ENCODE measurements around the gene NXPE1.

Gene NXPE1

DNA sequence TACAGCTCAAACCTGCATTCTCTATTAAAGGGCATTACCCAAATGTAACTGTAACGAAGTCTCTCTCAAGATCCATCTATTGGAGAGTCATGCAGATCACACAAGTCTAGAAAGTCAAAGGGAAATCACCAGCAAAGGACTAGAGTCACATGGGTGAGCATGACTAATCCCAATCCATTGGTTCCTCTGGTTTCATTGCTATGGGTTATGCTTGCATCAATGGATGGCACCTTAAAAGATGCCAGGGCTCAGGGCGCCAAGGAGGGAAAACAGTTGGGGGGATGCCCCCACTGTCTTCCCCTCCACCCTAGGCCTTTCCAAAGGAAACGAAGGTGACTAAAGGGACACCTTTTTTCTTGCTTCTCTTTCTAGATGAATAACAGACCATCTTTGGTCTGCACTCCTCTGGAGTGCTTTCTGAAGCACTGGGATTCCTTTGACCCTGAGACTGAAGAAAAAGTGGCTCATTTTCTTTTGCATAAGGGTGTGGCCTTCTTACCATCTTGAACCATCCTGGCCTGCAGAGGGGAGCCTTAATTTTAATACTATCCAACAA is 27.8 kb upstream of the NXPE1 start:
- TF ChIP-seq, protein P1, sequence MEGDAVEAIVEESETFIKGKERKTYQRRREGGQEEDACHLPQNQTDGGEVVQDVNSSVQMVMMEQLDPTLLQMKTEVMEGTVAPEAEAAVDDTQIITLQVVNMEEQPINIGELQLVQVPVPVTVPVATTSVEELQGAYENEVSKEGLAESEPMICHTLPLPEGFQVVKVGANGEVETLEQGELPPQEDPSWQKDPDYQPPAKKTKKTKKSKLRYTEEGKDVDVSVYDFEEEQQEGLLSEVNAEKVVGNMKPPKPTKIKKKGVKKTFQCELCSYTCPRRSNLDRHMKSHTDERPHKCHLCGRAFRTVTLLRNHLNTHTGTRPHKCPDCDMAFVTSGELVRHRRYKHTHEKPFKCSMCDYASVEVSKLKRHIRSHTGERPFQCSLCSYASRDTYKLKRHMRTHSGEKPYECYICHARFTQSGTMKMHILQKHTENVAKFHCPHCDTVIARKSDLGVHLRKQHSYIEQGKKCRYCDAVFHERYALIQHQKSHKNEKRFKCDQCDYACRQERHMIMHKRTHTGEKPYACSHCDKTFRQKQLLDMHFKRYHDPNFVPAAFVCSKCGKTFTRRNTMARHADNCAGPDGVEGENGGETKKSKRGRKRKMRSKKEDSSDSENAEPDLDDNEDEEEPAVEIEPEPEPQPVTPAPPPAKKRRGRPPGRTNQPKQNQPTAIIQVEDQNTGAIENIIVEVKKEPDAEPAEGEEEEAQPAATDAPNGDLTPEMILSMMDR (conservative IDR thresholded peaks at IDR 0.05; ENCODE audit: control insufficient read depth, insufficient read depth, low read depth, low read length), result no peak
- H3K4me3 ChIP-seq (ENCODE audit: control insufficient read depth, low read depth, low read length), result no peak overlapping the region
- no peak for DNase-seq (ENCODE audit: low read depth)

DNA sequence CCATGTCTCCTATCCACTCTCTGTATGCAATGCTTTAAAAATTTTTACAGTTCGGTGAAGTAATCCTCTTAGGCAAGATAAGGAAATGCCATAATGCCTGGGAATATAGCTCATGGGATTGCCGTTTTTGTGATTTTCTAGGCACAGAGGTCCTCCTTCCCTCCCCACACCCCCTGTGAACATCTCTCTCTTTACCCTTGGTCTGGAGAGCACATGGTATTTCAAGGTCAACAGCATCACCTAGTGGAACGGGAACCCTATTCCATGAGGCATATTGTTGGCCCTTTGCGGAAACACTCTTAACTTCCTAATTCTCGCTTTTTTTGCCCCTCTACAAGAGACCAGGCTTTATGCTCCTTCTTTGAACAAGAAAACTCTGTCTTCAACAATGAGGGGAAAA is 27.1 kb upstream of the NXPE1 start:
- DNase-seq (ENCODE audit: low read depth), result peak; percentile 14
- H3K4me3 ChIP-seq (ENCODE audit: control insufficient read depth, low read depth, low read length), result no peak overlapping the region
- TF ChIP-seq, protein P1 (conservative IDR thresholded peaks at IDR 0.05; ENCODE audit: control insufficient read depth, insufficient read depth, low read depth, low read length), result peak; percentile 25

DNA sequence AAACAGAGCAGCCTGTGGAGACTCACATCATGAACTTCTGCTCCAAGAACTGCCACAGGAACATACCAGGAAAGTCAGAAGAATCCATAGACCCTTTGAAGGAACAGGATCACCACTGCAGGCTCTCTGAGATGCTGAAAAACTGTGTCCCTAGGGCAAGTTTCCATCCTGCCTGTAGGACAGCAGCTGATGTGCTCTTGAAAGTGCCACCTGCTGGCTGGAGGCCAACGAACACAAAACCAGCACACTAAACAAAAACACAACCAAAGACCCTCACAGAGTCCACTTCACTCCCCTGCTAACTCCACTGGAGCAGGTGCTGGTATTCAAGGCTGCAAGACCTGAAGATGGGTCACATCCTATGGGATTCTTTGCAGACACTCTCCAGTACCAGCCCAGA is 12.0 kb upstream of the NXPE1 start:
- TF ChIP-seq, protein P1 (conservative IDR thresholded peaks at IDR 0.05; ENCODE audit: control insufficient read depth, insufficient read depth, low read depth, low read length), result no peak
- H3K4me3 ChIP-seq (ENCODE audit: control insufficient read depth, low read depth, low read length), result no peak overlapping the region
- DNase-seq (ENCODE audit: low read depth), result no peak

DNA sequence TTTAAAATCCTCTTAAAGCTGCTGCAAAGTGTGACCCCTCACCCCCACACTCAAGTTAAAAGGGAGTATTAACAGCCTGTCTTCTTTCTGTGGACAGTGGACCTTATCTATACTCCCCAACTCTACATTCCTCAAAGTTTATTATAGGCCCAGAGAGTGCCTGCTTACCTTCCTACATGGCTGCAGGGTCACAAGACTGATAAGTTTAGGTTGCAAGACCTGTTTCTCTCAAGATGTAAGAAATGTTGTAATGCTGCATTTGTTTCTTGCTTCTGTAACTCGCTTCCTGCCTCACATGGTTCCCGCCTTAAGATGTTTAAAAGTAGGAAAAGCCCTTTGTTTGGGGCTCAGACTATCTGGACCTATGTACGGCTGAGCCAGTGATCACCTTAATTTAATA is 10.1 kb upstream of the NXPE1 start:
- H3K4me3 ChIP-seq (ENCODE audit: control insufficient read depth, low read depth, low read length), result no peak overlapping the region
- TF ChIP-seq, protein P1 (conservative IDR thresholded peaks at IDR 0.05; ENCODE audit: control insufficient read depth, insufficient read depth, low read depth, low read length), result no peak
- DNase-seq (ENCODE audit: low read depth), result no peak

DNA sequence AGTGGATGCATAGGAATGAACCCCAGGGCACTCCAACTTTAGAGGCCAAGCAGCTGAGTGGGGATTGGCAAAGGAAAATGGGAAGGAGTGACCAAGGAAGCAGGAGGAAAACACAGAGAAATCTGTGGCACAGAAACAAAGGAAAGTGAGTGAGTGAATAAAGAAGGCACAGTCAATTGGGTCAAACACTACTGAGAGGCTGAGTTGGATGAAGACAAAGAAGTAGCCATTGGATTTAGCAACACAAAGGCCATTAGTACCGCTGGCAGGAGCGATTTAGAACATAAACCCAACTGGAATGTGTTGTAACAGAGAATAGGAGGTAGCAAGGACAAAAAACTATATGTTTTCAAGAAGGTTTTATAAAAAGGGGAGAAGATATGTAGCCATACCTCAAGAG is 6.6 kb upstream of the NXPE1 start:
- DNase-seq (ENCODE audit: low read depth), result no peak
- TF ChIP-seq, protein P1 (conservative IDR thresholded peaks at IDR 0.05; ENCODE audit: control insufficient read depth, insufficient read depth, low read depth, low read length), result no peak
- no peak overlapping the region for H3K4me3 ChIP-seq (ENCODE audit: control insufficient read depth, low read depth, low read length)

DNA sequence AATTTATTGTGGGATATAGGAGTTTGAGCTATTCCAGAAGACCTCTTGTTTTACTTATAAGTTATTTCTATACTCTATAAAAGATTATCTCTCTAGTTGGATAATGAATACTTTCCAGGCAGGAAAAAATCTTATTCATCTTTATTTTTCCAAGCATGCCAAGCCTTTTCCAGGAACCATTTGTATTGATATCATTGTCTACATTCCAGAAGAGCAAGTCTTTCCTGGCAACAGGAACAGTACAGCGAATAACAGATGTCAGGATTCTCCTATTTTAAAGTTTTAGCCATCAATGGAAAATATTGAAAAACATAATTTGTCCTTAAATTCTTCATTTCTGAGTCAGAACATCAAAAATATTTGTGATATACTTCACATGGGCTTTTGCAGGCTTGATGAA is 5.2 kb upstream of the NXPE1 start:
- DNase-seq (ENCODE audit: low read depth), result peak; percentile 7
- no peak overlapping the region for H3K4me3 ChIP-seq (ENCODE audit: control insufficient read depth, low read depth, low read length)

More for the DNA sequence above, 5.2 kb upstream of the NXPE1 start:
- TF ChIP-seq, protein P1 (conservative IDR thresholded peaks at IDR 0.05; ENCODE audit: control insufficient read depth, insufficient read depth, low read depth, low read length), result no peak
